Breast epithelium (tissue), 3 donors: ENCODE data around the gene TCF7L1.

Source experiments
- CTCF ChIP-seq, 3 donors: fragments of 450-650 bp; IDR thresholded peaks; one replicate each; pipeline ENCODE4 v1.5.1; 2016 to 2017; ENCODE audit warnings: antibody characterized with exemption in 3 of 3, mild to moderate bottlenecking in 3 of 3, moderate library complexity in 3 of 3
- POLR2A ChIP-seq: fragments of 450-650 bp; IDR thresholded peaks from one replicate; pipeline ENCODE4 v1.6.1; 2016; ENCODE audit warnings: antibody characterized with exemption, mild to moderate bottlenecking, moderate library complexity
- POLR2AphosphoS5 ChIP-seq, 3 donors: sonication (generic); formaldehyde crosslinking; IDR thresholded peaks; one replicate each; pipeline ENCODE4 v1.6.1; 2017; ENCODE audit warnings: antibody characterized with exemption in 3 of 3

- TF ChIP-seq CTCF (IDR thresholded peaks at IDR 0.05) (no peak), POLR2AphosphoS5 (IDR thresholded peaks at IDR 0.05) (no peak), POLR2A (no peak)
Measured at GRCh38 chr2:85234868-85235267, 101.7 kb downstream of the TCF7L1 start.
